GM12892 (cell line): Measurements from ENCODE around the gene PIP4K2A.

ENCODE experiments used
- POLR2A ChIP-seq: IDR thresholded peaks from 2 replicates; pipeline ENCODE4 v1.6.1; 2011; ENCODE audit warnings: low read depth, low read length, control low read depth
- POLR2AphosphoS5 ChIP-seq: IDR thresholded peaks from 2 replicates; pipeline ENCODE4 v1.6.1; 2011; ENCODE audit warnings: low read depth, low read length, control low read depth
- TAF1 ChIP-seq: IDR thresholded peaks from 2 replicates; pipeline ENCODE4 v1.6.1; 2011; ENCODE audit warnings: low read depth, mild to moderate bottlenecking, control low read depth, low read length, borderline replicate concordance

DNA sequence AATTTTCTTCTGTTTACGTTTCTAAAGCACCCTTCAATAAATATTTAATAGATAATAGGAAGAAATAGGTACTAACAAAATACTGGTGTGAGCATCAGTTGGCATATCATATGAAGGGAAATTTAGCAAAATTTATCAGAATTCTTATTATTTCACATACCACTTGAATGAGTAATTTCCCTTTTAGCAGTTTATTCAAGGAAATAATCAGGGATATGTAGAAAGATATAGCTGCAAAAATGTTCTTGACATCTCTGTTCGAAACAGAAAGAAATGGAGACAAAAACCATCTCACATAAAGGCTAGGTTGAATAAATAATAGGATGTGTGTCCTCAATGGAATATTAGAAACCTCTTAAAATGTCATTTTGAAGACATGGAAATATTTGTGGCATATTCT lies 35.8 kb upstream of the PIP4K2A start:
- TF ChIP-seq POLR2A (no peak), TAF1 (no peak), POLR2AphosphoS5 (no peak)
